K562 (cell line): ENCODE measurements around the gene TRMT1. TPM values are rescaled to one million over a fixed set of nuclear protein-coding genes. Genes with fewer than 3 reads are reported as not detected.

Source experiments
- ATF3 ChIP-seq, 2 experiments: fragments of 450-650 bp in 1 of 2; sonication (generic) in 1 of 2; formaldehyde crosslinking in 1 of 2; IDR thresholded peaks in 1 of 2; conservative IDR thresholded peaks in 1 of 2; 2 replicates each; pipeline versions ENCODE4 v1.6.1 to v1.8.1; 2016 to 2023; ENCODE audit warnings: mild to moderate bottlenecking in 2 of 2, moderate library complexity in 2 of 2, inconsistent platforms in 1 of 2, missing genetic modification reagents in 1 of 2
- CHD1 ChIP-seq: fragments of 200-600 bp; sonication (generic); IDR thresholded peaks from one replicate; pipeline ENCODE4 v1.6.1; 2012; ENCODE audit warnings: mild to moderate bottlenecking, moderate library complexity, low read length, inconsistent platforms
- DACH1 ChIP-seq: fragments of 450-650 bp; IDR thresholded peaks from 2 replicates; pipeline ENCODE4 v1.6.1; 2018; ENCODE audit not compliant: partially characterized antibody
- MITF ChIP-seq: IDR thresholded peaks from 2 replicates; pipeline ENCODE4 v1.6.1; 2014; ENCODE audit warnings: antibody characterized with exemption
- NBN ChIP-seq: fragments of 450-650 bp; IDR thresholded peaks from 2 replicates; pipeline ENCODE4 v1.6.1; 2016; ENCODE audit warnings: low read depth, mild to moderate bottlenecking
- TCF15 ChIP-seq: fragments of 250-450 bp; sonication (Bioruptor Pico); IDR thresholded peaks from 2 replicates; pipeline ENCODE4 v1.8.0; 2022; ENCODE audit warnings: moderate library complexity, mild to moderate bottlenecking, inconsistent platforms
- ZNF707 ChIP-seq: fragments of 250-450 bp; sonication (Bioruptor Pico); conservative IDR thresholded peaks from 2 replicates; pipeline ENCODE4 v1.8.0; 2022; ENCODE audit warnings: inconsistent platforms, mild to moderate bottlenecking, moderate library complexity
- polyA plus RNA-seq, 8 experiments: library from polyadenylated mRNA; depleted of rRNA in 4 of 8; stranded (reverse) in 5 of 8; unstranded in 3 of 8; fragments of >200 nt; fragmentation: Nextera tagmentation in 2 of 8; fragmentation: Illumina TruSeq in 1 of 8; extraction: Ambion mirVana in 2 of 8; extraction: Trizol in 1 of 8; gene quantifications; 2 replicates each; pipeline versions ENCODE4 v1.2.1 to v1.2.3, GENCODE V29; 2011 to 2014; ENCODE audit warnings: inconsistent platforms in 1 of 8, missing spikeins in 1 of 8
- total RNA-seq, 7 experiments: library from RNA; depleted of rRNA in 6 of 7; stranded (reverse); fragments of >200 nt in 6 of 7; fragmentation: Illumina TruSeq in 2 of 7; extraction: Trizol in 2 of 7; gene quantifications; 2 replicates each; pipeline versions ENCODE4 v1.2.1 to v1.2.3, GENCODE V29; 2011 to 2021; ENCODE audit warnings: low replicate concordance in 1 of 7
- TF ChIP-seq, protein P1 (sequence below), 2 experiments: fragments of 150-350 bp in 1 of 2; IDR thresholded peaks; 2 replicates each; pipeline ENCODE4 v1.6.1; 2012 to 2016; ENCODE audit warnings: low read depth in 2 of 2, low read length in 2 of 2, mild to moderate bottlenecking in 1 of 2, moderate library complexity in 1 of 2
- TF ChIP-seq, protein P2 (sequence below): fragments of 450-650 bp; formaldehyde crosslinking; IDR thresholded peaks from 2 replicates; pipeline ENCODE4 v1.4.0; 2022; ENCODE audit warnings: missing genetic modification characterization
- TF ChIP-seq, protein P3 (sequence below): sonication (generic); formaldehyde crosslinking; IDR thresholded peaks from 2 replicates; pipeline ENCODE4 v1.9.0; 2022; ENCODE audit warnings: mild to moderate bottlenecking, missing genetic modification reagents
- TF ChIP-seq, protein P4 (sequence below), 2 experiments: IDR thresholded peaks; 2 replicates each; pipeline ENCODE4 v1.6.1; 2011; ENCODE audit warnings: borderline replicate concordance in 1 of 2, control low read depth in 1 of 2, low read depth in 1 of 2, low read length in 1 of 2, mild to moderate bottlenecking in 1 of 2, mixed read lengths in 1 of 2, moderate library complexity in 1 of 2; ENCODE audit not compliant: insufficient read depth in 1 of 2, insufficient read length in 1 of 2, poor library complexity in 1 of 2, severe bottlenecking in 1 of 2; ENCODE audit errors: extremely low read depth in 1 of 2

TRMT1 gene
- total and polyA plus RNA-seq, 9 of the 15 experiments (the other 6 are each of a cell fraction or from before 2014, with no cell fraction given), result 5.8 to 158 (median 54.3) TPM

DNA sequence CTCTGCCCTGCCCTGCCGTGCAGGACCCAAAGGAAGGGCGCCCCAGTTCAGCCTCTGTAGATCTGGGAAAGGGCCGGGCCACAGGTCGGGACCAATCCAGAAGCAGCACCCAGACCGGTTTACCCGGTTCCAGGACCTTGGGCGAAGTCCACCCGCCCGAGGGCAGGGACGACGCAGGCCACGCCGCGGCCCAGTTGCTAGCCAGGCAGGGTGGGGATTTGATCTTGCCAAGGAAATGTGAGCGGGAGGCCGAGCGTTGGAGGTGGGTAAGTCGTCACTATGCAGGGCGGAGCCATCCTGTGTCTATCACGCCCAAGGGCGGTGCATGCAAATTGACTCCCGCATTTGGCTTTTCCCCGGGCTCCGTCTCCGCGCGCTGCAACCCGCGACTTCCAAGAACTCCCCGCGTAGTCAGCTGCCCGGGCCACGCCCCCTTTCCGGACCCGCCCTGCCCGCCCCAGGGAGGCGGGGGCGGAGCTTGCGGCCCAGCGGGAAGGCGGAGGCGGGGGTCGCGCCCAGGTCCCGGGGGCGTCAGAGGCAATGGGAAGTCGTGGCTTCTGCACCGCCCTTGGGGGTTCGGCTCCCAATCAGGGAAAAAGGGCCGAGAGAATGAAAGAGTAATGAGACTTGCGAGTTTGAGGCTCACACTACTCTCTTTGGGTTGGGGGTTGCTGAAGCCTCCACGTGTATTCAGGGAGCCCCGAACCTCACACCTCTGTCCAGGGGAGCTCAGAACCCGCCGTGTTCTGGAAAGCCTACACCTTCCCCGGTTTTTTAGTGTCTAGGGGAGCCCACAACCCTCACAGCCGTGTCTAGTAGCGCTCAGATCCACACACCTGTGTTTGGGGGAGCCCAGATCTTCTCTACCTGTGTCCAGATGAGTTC, 46.4 kb upstream of the TRMT1 start (continued):
- TF ChIP-seq ATF3 (IDR thresholded peaks at IDR 0.05) (no peak), ATF3 (CRISPR knock-in tag; conservative IDR thresholded peaks at IDR 0.05) (no peak), NBN (no peak; the same call in 1 of the 2 replicates), TCF15 (CRISPR knock-in tag) (0 out of 2 replicates have a peak, but pooled peaks have one; percentile 48), MITF (no peak), CHD1 (peak; percentile 68), DACH1 (peak; percentile 35), ZNF707 (CRISPR knock-in tag) (no peak)
- TF ChIP-seq, protein P1, sequence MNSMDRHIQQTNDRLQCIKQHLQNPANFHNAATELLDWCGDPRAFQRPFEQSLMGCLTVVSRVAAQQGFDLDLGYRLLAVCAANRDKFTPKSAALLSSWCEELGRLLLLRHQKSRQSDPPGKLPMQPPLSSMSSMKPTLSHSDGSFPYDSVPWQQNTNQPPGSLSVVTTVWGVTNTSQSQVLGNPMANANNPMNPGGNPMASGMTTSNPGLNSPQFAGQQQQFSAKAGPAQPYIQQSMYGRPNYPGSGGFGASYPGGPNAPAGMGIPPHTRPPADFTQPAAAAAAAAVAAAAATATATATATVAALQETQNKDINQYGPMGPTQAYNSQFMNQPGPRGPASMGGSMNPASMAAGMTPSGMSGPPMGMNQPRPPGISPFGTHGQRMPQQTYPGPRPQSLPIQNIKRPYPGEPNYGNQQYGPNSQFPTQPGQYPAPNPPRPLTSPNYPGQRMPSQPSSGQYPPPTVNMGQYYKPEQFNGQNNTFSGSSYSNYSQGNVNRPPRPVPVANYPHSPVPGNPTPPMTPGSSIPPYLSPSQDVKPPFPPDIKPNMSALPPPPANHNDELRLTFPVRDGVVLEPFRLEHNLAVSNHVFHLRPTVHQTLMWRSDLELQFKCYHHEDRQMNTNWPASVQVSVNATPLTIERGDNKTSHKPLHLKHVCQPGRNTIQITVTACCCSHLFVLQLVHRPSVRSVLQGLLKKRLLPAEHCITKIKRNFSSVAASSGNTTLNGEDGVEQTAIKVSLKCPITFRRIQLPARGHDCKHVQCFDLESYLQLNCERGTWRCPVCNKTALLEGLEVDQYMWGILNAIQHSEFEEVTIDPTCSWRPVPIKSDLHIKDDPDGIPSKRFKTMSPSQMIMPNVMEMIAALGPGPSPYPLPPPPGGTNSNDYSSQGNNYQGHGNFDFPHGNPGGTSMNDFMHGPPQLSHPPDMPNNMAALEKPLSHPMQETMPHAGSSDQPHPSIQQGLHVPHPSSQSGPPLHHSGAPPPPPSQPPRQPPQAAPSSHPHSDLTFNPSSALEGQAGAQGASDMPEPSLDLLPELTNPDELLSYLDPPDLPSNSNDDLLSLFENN (IDR thresholded peaks at IDR 0.05; ENCODE audit: low read depth in 2 of 2, low read length in 2 of 2), result no peak
- TF ChIP-seq, protein P2, sequence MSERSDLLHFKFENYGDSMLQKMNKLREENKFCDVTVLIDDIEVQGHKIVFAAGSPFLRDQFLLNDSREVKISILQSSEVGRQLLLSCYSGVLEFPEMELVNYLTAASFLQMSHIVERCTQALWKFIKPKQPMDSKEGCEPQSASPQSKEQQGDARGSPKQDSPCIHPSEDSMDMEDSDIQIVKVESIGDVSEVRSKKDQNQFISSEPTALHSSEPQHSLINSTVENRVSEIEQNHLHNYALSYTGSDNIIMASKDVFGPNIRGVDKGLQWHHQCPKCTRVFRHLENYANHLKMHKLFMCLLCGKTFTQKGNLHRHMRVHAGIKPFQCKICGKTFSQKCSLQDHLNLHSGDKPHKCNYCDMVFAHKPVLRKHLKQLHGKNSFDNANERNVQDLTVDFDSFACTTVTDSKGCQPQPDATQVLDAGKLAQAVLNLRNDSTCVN (CRISPR knock-in tag), result 0 out of 2 replicates have a peak, but pooled peaks have one; percentile 9
- TF ChIP-seq, protein P3, sequence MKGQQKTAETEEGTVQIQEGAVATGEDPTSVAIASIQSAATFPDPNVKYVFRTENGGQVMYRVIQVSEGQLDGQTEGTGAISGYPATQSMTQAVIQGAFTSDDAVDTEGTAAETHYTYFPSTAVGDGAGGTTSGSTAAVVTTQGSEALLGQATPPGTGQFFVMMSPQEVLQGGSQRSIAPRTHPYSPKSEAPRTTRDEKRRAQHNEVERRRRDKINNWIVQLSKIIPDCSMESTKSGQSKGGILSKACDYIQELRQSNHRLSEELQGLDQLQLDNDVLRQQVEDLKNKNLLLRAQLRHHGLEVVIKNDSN, result peak; percentile 57; the same call in 1 of the 2 replicates
- TF ChIP-seq, protein P4, sequence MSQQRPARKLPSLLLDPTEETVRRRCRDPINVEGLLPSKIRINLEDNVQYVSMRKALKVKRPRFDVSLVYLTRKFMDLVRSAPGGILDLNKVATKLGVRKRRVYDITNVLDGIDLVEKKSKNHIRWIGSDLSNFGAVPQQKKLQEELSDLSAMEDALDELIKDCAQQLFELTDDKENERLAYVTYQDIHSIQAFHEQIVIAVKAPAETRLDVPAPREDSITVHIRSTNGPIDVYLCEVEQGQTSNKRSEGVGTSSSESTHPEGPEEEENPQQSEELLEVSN (IDR thresholded peaks at IDR 0.05; ENCODE audit: borderline replicate concordance in 1 of 2, extremely low read depth in 1 of 2, insufficient read depth in 1 of 2, insufficient read length in 1 of 2, low read depth in 1 of 2, low read length in 1 of 2, poor library complexity in 1 of 2, severe bottlenecking in 1 of 2), result peak; percentile 49 to 71
